K562 (cell line): ENCODE measurements around the gene KCNH2. TPM values are rescaled to one million over a fixed set of nuclear protein-coding genes. Genes with fewer than 3 reads are reported as not detected.

Source experiments
- BRD4 ChIP-seq: fragments of 200-600 bp; sonication (generic); IDR thresholded peaks from 2 replicates; pipeline ENCODE4 v1.6.1; 2017; ENCODE audit warnings: inconsistent platforms
- CHD4 ChIP-seq: fragments of 200-600 bp; sonication (generic); IDR thresholded peaks from 3 replicates; pipeline ENCODE4 v1.6.1; 2012; ENCODE audit warnings: low read depth, mild to moderate bottlenecking, mixed read lengths, low read length, inconsistent platforms; ENCODE audit not compliant: insufficient read depth, insufficient replicate concordance, poor library complexity, severe bottlenecking
- DDX20 ChIP-seq: fragments of 450-650 bp; IDR thresholded peaks from 2 replicates; pipeline ENCODE4 v1.6.1; 2016; ENCODE audit warnings: missing genetic modification characterization, low read depth, mild to moderate bottlenecking, missing compliant biosample characterization, moderate library complexity
- KAT8 ChIP-seq: fragments of 450-650 bp; IDR thresholded peaks from 2 replicates; pipeline ENCODE4 v1.6.1; 2016; ENCODE audit warnings: low read depth, mild to moderate bottlenecking
- MTA3 ChIP-seq: fragments of 450-650 bp; formaldehyde crosslinking; IDR thresholded peaks from 2 replicates; pipeline ENCODE4 v1.6.1; 2017; ENCODE audit warnings: mild to moderate bottlenecking, borderline replicate concordance
- NCOA1 ChIP-seq: fragments of 450-650 bp; IDR thresholded peaks from 2 replicates; pipeline ENCODE4 v1.6.1; 2016; ENCODE audit warnings: low read depth
- NCOA4 ChIP-seq: fragments of 450-650 bp; IDR thresholded peaks from 2 replicates; pipeline ENCODE4 v1.6.1; 2018; ENCODE audit warnings: mild to moderate bottlenecking; ENCODE audit not compliant: partially characterized antibody
- POLR2B ChIP-seq: fragments of 450-650 bp; IDR thresholded peaks from 2 replicates; pipeline ENCODE4 v1.6.1; 2018; ENCODE audit warnings: low read depth; ENCODE audit not compliant: partially characterized antibody
- RBM14 ChIP-seq: fragments of 200-400 bp; formaldehyde crosslinking; IDR thresholded peaks from 2 replicates; pipeline ENCODE4 v1.6.1; 2018; ENCODE audit warnings: low read depth, mild to moderate bottlenecking, low read length, moderate library complexity, borderline replicate concordance; ENCODE audit not compliant: insufficient read depth
- RFX5 ChIP-seq: IDR thresholded peaks from 2 replicates; pipeline ENCODE4 v1.6.1; 2011; ENCODE audit warnings: low read depth, mild to moderate bottlenecking, improper control_type of control experiment, low read length
- SMAD1 ChIP-seq: fragments of 150-350 bp; IDR thresholded peaks from 2 replicates; pipeline ENCODE4 v1.6.1; 2014; ENCODE audit warnings: low read length, low read depth; ENCODE audit not compliant: partially characterized antibody
- TBL1XR1 ChIP-seq, 2 experiments: IDR thresholded peaks; 2 replicates each; pipeline ENCODE4 v1.6.1; 2012; ENCODE audit warnings: improper control_type of control experiment in 2 of 2, low read length in 2 of 2, mild to moderate bottlenecking in 1 of 2
- ZFPM2 ChIP-seq: fragments of 250-450 bp; sonication (Bioruptor Pico); IDR thresholded peaks from 2 replicates; pipeline ENCODE4 v1.5.1; 2022; ENCODE audit warnings: mild to moderate bottlenecking
- ZNF12 ChIP-seq: sonication (generic); formaldehyde crosslinking; IDR thresholded peaks from 2 replicates; pipeline ENCODE4 v1.4.0; 2020; ENCODE audit warnings: mild to moderate bottlenecking, missing genetic modification reagents
- ZNF589 ChIP-seq: fragments of 200-800 bp; sonication (Bioruptor generic); IDR thresholded peaks from 2 replicates; pipeline ENCODE4 v1.6.1; 2016; ENCODE audit warnings: low read depth, missing genetic modification characterization, missing compliant biosample characterization
- ZNF780A ChIP-seq: fragments of 250-450 bp; sonication (Bioruptor Pico); IDR thresholded peaks from 2 replicates; pipeline ENCODE4 v1.5.0; 2021; ENCODE audit warnings: mild to moderate bottlenecking
- polyA plus RNA-seq, 8 experiments: library from polyadenylated mRNA; depleted of rRNA in 4 of 8; stranded (reverse) in 5 of 8; unstranded in 3 of 8; fragments of >200 nt; fragmentation: Nextera tagmentation in 2 of 8; fragmentation: Illumina TruSeq in 1 of 8; extraction: Ambion mirVana in 2 of 8; extraction: Trizol in 1 of 8; gene quantifications; 2 replicates each; pipeline versions ENCODE4 v1.2.1 to v1.2.3, GENCODE V29; 2011 to 2014; ENCODE audit warnings: inconsistent platforms in 1 of 8, missing spikeins in 1 of 8
- total RNA-seq, 7 experiments: library from RNA; depleted of rRNA in 6 of 7; stranded (reverse); fragments of >200 nt in 6 of 7; fragmentation: Illumina TruSeq in 2 of 7; extraction: Trizol in 2 of 7; gene quantifications; 2 replicates each; pipeline versions ENCODE4 v1.2.1 to v1.2.3, GENCODE V29; 2011 to 2021; ENCODE audit warnings: low replicate concordance in 1 of 7
- TF ChIP-seq, protein P1 (sequence below): fragments of 450-650 bp; formaldehyde crosslinking; conservative IDR thresholded peaks from 2 replicates; pipeline ENCODE4 v1.4.0; 2022; ENCODE audit warnings: mild to moderate bottlenecking, missing genetic modification characterization
- TF ChIP-seq, protein P2 (sequence below), 2 experiments: fragments of 450-650 bp in 1 of 2; sonication (generic) in 1 of 2; formaldehyde crosslinking; conservative IDR thresholded peaks; 2 replicates each; pipeline versions ENCODE4 v1.4.0 to v1.8.1; 2020 to 2022; ENCODE audit warnings: mild to moderate bottlenecking in 1 of 2, missing genetic modification reagents in 1 of 2
- TF ChIP-seq, protein P3 (sequence below): fragments of 250-450 bp; sonication (Bioruptor Pico); IDR thresholded peaks from 2 replicates; pipeline ENCODE4 v1.4.0; 2020
- TF ChIP-seq, protein P4 (sequence below): fragments of 250-450 bp; sonication (Bioruptor Pico); IDR thresholded peaks from 2 replicates; pipeline ENCODE4 v1.5.0; 2020; ENCODE audit warnings: mild to moderate bottlenecking
- TF ChIP-seq, protein P5 (sequence below): IDR thresholded peaks from 3 replicates; pipeline ENCODE4 v1.6.1; 2011; ENCODE audit warnings: borderline replicate concordance, mild to moderate bottlenecking; ENCODE audit not compliant: insufficient read length, insufficient read depth

The KCNH2 gene
- total and polyA plus RNA-seq, 9 of the 15 experiments (the other 6 are each of a cell fraction or from before 2014, with no cell fraction given) = 18.1 to 368 (median 218) TPM

DNA sequence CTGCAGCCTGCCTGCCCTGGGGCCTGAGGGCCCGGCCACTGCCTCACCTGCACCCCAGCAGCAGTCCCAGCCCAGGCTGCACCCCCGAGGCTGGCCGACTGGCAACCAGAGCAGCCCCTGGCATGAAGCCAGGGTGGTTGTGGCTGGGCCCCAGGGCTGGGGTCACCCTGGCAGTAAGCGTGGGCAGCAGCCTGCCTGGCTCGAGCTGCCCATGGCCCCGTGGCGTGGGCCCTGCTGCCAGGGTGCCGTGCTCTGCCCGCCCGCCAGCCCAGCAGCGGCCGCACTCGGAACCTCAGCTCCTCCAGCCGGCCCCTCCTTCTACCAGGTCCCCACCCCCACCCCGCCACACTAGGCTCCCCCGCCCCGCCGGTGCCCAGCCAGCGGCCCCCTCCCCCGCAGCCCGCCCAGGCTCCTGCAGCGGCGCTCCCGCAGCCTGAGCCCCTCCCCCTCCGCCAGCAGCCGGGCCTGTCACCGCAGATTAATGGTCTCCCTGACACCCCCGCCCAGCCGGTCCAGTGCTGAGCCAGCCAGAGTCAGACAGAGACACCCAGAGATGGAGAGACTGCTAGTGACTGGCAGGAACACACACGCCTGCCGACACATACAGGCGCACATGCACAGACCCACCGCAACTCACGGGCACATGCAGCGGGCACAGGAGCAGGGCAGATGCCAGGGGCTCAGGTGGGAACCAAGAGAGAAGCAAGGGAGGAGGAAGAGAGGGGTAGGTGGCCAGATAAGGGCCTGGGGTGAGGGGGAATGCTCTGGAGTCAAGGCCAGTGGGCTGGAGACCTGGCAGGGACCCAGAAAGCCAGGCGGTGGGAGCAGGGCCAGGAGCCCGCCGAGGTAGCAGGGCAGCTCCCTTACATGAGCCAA is 22.4 kb downstream of the KCNH2 start (continued):
- no peak for TF ChIP-seq DDX20 (tag)
- TF ChIP-seq, protein P1, sequence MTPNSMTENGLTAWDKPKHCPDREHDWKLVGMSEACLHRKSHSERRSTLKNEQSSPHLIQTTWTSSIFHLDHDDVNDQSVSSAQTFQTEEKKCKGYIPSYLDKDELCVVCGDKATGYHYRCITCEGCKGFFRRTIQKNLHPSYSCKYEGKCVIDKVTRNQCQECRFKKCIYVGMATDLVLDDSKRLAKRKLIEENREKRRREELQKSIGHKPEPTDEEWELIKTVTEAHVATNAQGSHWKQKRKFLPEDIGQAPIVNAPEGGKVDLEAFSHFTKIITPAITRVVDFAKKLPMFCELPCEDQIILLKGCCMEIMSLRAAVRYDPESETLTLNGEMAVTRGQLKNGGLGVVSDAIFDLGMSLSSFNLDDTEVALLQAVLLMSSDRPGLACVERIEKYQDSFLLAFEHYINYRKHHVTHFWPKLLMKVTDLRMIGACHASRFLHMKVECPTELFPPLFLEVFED = 0 out of 2 replicates have a peak, but pooled peaks have one; percentile 54
- TF ChIP-seq, protein P2, sequence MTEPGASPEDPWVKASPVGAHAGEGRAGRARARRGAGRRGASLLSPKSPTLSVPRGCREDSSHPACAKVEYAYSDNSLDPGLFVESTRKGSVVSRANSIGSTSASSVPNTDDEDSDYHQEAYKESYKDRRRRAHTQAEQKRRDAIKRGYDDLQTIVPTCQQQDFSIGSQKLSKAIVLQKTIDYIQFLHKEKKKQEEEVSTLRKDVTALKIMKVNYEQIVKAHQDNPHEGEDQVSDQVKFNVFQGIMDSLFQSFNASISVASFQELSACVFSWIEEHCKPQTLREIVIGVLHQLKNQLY (CRISPR knock-in tag; conservative IDR thresholded peaks at IDR 0.05) = peak in 1 of 2 experiments; percentile 87; a peak in 1 of 4 replicates
- peak; percentile 65 to 86; a peak in 3 of 4 replicates for TF ChIP-seq TBL1XR1 (IDR thresholded peaks at IDR 0.05; ENCODE audit: low read length in 2 of 2)
- TF ChIP-seq BRD4 = peak; percentile 54; the same call in 1 of the 2 replicates
- TF ChIP-seq, protein P3, sequence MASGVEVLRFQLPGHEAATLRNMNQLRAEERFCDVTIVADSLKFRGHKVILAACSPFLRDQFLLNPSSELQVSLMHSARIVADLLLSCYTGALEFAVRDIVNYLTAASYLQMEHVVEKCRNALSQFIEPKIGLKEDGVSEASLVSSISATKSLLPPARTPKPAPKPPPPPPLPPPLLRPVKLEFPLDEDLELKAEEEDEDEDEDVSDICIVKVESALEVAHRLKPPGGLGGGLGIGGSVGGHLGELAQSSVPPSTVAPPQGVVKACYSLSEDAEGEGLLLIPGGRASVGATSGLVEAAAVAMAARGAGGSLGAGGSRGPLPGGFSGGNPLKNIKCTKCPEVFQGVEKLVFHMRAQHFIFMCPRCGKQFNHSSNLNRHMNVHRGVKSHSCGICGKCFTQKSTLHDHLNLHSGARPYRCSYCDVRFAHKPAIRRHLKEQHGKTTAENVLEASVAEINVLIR (CRISPR knock-in tag) = no peak; the same call in 1 of the 2 replicates
- peak; percentile 84 for TF ChIP-seq POLR2B
- TF ChIP-seq MTA3 = peak; percentile 87
- 0 out of 2 replicates have a peak, but pooled peaks have one; percentile 57 for TF ChIP-seq ZNF12 (CRISPR knock-in tag)
- peak; percentile 67; the same call in 1 of the 2 replicates for TF ChIP-seq NCOA1
- no peak for TF ChIP-seq ZFPM2
- TF ChIP-seq, protein P4, sequence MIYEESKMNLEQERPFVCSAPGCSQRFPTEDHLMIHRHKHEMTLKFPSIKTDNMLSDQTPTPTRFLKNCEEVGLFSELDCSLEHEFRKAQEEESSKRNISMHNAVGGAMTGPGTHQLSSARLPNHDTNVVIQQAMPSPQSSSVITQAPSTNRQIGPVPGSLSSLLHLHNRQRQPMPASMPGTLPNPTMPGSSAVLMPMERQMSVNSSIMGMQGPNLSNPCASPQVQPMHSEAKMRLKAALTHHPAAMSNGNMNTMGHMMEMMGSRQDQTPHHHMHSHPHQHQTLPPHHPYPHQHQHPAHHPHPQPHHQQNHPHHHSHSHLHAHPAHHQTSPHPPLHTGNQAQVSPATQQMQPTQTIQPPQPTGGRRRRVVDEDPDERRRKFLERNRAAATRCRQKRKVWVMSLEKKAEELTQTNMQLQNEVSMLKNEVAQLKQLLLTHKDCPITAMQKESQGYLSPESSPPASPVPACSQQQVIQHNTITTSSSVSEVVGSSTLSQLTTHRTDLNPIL (CRISPR knock-in tag) = no peak
- no peak for TF ChIP-seq CHD4
- TF ChIP-seq KAT8 = no peak
- TF ChIP-seq ZNF780A = no peak
- no peak for TF ChIP-seq SMAD1
- TF ChIP-seq RBM14 = no peak
- TF ChIP-seq, protein P5, sequence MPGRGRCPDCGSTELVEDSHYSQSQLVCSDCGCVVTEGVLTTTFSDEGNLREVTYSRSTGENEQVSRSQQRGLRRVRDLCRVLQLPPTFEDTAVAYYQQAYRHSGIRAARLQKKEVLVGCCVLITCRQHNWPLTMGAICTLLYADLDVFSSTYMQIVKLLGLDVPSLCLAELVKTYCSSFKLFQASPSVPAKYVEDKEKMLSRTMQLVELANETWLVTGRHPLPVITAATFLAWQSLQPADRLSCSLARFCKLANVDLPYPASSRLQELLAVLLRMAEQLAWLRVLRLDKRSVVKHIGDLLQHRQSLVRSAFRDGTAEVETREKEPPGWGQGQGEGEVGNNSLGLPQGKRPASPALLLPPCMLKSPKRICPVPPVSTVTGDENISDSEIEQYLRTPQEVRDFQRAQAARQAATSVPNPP = no peak
- TF ChIP-seq RFX5 = no peak
- no peak for TF ChIP-seq NCOA4
- no peak for TF ChIP-seq ZNF589 (CRISPR knock-in tag)
